Non-pigmented ciliary epithelial cell (primary cell): Measurements from ENCODE around the gene SLC9C1.
A peak's percentile ranks its signal among the peaks of the same experiment; 100 is the strongest.

Experiments used
- DNase-seq: peaks from one replicate; pipeline ENCODE4 v3.0.0-alpha.2; 2010; ENCODE audit warnings: low read depth

The SLC9C1 gene

DNA sequence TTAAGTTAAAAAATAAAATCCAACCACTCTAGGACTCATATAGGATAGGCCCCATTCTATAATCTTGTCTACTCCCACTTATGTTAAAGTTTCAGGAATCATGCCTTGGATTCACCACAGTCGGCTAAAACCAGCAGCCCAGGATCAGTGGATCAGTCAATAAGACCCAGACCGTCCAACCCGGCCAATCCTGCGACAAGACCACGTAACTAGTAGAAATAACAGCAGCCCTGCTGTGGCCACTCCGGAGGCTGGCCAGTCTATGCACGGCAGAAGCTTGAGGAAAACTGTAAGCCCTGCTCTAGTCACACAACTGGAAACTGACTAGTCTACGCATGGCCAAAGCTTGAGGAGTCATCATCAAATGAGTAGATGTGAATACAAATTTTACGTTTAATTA lies 12.8 kb upstream of the SLC9C1 start:
- DNase-seq, result no peak

- no peak for DNase-seq
Observed at GRCh38 chr3:112304611-112305010, 10.6 kb upstream of the SLC9C1 start.

GRCh38 chr3:112303764-112304325 lies 9.8 kb upstream of the SLC9C1 start:
- DNase-seq, result no peak

DNA sequence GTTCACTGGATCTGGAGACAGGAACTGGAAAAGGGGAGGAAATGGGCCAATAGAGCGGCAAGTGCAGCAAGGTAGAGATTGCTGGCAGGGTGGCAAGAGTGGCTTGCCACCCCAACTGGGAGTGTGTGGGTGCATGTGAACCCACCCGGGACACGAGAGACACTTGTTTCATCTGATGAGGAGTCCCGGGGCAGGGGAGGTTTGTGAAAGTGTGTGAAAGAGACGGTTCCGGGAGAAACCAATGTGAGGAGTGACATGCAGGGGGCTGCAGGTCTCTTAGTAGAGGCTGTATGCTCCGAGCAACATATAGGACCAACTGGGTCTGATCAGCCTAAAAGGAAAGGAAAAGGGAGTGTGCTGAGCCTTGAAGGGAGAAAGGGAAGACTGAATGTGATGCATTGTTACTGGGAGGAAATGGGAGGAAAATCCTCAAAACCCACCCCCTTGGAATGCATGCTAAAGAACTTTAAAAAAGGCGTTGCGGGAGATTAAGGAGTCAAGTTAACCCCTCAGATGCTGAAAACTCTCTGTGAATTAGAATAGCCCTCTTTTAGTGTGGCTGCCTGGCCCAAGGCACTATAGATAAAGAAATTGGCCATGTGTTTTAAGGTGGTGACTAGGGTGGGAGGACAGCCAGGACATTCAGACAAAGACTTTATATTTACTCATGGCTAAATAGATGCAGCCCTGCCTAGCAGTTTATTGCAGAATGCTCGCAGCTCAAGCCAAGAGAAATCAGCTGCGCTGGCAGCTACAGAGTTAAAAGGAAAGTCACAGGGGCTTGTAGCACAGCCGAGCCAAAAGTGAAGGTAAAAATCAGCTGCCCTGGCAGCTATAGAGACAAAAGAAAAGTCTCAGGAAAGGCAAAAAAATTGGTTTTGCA lies 9.1 kb upstream of the SLC9C1 start:
- DNase-seq, result no peak

- no peak for DNase-seq
Observed at GRCh38 chr3:112302150-112302830, 8.3 kb upstream of the SLC9C1 start.

GRCh38 chr3:112298781-112299180 lies 4.8 kb upstream of the SLC9C1 start:
- no peak for DNase-seq

- DNase-seq, result no peak
Observed at GRCh38 chr3:112297714-112298113, 3.7 kb upstream of the SLC9C1 start.

- no peak for DNase-seq
Observed at GRCh38 chr3:112289011-112289410, 5.0 kb downstream of the SLC9C1 start.

- no peak for DNase-seq
Observed at GRCh38 chr3:112280266-112280665, 13.8 kb downstream of the SLC9C1 start.

DNA sequence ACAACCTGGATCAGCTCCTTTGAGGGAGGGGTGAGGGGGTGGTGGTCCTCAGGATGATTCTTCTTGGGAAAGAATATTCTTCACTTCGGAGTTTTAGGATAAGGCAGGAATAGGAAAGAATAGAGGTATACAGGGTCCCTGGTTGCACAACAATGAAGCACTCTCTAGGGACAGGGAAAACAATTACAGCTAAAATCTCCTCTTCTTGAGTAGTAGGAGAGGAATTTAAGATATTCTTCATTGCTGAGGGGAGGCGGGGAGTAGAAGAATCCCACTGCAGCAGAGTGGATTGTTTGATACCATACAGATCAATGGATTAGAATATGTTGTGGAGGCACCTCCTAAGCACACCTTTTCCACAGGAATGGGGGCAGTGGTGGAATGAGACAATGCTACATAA lies 20.5 kb downstream of the SLC9C1 start:
- no peak for DNase-seq

- DNase-seq, result no peak
Observed at GRCh38 chr3:112261742-112262141, 32.3 kb downstream of the SLC9C1 start.

DNA sequence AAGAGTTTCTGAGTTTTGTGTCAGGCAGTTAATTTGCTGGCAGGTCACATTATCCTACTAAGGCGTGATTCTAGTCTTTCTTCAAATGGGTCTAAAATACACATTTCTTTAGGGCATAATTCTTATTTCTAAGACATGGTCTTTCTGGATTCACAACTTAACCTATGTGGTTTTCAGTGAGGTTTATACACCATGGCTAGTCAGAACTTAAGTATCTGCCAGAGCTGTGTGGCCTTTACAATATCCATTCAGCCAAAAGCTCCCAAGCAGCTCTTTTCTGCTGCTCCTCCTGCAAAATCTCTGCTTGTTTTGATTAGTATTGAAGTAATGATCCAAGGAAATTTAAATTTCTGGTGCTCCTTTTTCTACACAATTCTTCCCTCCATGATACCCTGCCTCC lies 33.5 kb downstream of the SLC9C1 start:
- no peak for DNase-seq

GRCh38 chr3:112253301-112253971 lies 40.6 kb downstream of the SLC9C1 start:
- DNase-seq, result no peak

GRCh38 chr3:112247900-112248299 lies 46.1 kb downstream of the SLC9C1 start:
- DNase-seq, result no peak

GRCh38 chr3:112247350-112247749 lies 46.7 kb downstream of the SLC9C1 start:
- DNase-seq, result no peak

- DNase-seq, result no peak
Observed at GRCh38 chr3:112233083-112233482, 60.9 kb downstream of the SLC9C1 start.

DNA sequence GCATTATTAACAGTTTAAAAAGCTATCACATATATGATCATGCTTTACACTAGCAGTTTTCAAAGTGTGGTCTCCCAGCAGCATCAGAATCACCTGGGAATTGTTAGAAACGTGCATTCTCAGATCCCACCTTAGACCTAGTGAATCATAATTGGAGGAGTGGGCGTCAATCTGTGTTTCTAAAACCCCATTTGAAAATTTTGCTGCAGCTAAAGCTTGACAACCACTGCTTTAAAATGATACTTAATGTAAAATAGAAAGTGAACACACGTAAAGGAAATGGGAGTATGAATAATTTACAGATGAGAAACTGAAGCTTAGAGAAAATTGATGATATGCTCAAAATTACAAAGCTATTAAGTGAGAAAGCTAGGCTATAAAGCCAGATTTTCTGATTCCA lies 62.3 kb downstream of the SLC9C1 start:
- DNase-seq, result no peak

GRCh38 chr3:112230033-112230432 lies 64.0 kb downstream of the SLC9C1 start:
- no peak for DNase-seq

GRCh38 chr3:112228786-112229185 lies 65.2 kb downstream of the SLC9C1 start:
- DNase-seq, result no peak

DNA sequence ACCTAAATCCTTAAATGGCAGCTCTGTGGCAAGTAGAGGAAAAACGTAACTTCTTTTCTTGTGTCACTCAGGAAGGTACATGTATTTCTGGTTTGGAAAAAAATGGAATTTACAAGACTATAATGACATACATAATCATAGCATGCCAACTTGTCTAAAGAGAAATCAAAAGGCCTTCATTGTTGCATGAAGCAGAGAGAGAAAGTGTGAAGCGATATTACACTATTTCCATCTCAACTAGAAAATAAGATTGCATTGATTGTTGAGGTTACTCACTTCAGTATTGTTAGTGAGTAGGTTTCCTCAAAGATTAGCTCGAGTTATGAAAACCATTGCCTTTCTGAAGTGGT lies 93.7 kb downstream of the SLC9C1 start:
- no peak for DNase-seq

- peak; percentile 15 for DNase-seq
Observed at GRCh38 chr3:112199622-112200316, 94.2 kb downstream of the SLC9C1 start.

DNA sequence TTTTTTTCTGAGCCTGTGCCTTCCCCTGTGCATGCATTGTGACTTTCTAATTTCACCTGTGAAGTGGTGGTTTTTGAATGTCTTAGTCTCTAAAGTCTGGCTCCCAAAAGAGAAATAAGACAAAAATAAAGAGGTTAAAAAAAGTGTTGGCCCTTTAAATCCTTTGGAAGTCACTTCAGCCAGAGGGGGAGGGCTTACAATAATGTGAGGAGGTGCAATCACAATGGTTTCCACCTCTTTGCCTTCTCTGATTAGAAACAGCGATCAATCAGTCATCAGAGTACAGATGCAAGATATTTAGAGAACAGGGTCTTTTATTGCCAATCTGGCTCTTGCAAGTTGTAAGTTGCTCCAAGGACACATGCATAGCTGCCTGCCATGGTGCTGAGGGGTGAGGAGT lies 96.9 kb downstream of the SLC9C1 start:
- DNase-seq, result no peak
